Parathyroid adenoma (tissue), 2 donors: ENCODE data around the gene MEIS1.

Experiments used
- H2AFZ ChIP-seq: fragments of 300-600 bp; sonication (generic); one replicate; pipeline ENCODE4 v1.7.0; 2017; ENCODE audit warnings: antibody characterized with exemption, mild to moderate bottlenecking
- H3K27ac ChIP-seq: fragments of 300-600 bp; sonication (generic); one replicate; pipeline ENCODE4 v1.7.0; 2017
- H3K27me3 ChIP-seq: fragments of 300-600 bp; sonication (generic); one replicate; pipeline ENCODE4 v1.7.0; 2017; ENCODE audit warnings: low read length; ENCODE audit not compliant: control insufficient read depth, insufficient read depth
- H3K36me3 ChIP-seq: fragments of 300-600 bp; sonication (generic); one replicate; pipeline ENCODE4 v1.7.0; 2017; ENCODE audit warnings: low read length; ENCODE audit not compliant: control insufficient read depth, insufficient read depth
- H3K4me1 ChIP-seq: fragments of 300-600 bp; sonication (generic); one replicate; pipeline ENCODE4 v1.7.0; 2017; ENCODE audit warnings: control low read depth
- H3K4me2 ChIP-seq: fragments of 300-600 bp; sonication (generic); one replicate; pipeline ENCODE4 v1.7.0; 2017; ENCODE audit warnings: low read length
- H3K4me3 ChIP-seq: fragments of 300-600 bp; sonication (generic); one replicate; pipeline ENCODE4 v1.7.0; 2017; ENCODE audit warnings: low read depth, low read length
- H3K79me2 ChIP-seq: fragments of 300-600 bp; sonication (generic); one replicate; pipeline ENCODE4 v1.7.0; 2017; ENCODE audit warnings: control low read depth
- H3K9ac ChIP-seq: fragments of 300-600 bp; sonication (generic); one replicate; pipeline ENCODE4 v1.7.0; 2017; ENCODE audit warnings: mild to moderate bottlenecking
- H3K9me3 ChIP-seq: fragments of 300-600 bp; sonication (generic); one replicate; pipeline ENCODE4 v1.7.0; 2017; ENCODE audit warnings: low read length; ENCODE audit not compliant: control insufficient read depth
- TF ChIP-seq, protein P1 (sequence below): fragments of 300-600 bp; sonication (generic); IDR thresholded peaks from one replicate; pipeline ENCODE4 v1.7.0; 2017; ENCODE audit warnings: antibody characterized with exemption, mild to moderate bottlenecking
- donor health status: primary hyperparathyroidism.

The MEIS1 gene

DNA sequence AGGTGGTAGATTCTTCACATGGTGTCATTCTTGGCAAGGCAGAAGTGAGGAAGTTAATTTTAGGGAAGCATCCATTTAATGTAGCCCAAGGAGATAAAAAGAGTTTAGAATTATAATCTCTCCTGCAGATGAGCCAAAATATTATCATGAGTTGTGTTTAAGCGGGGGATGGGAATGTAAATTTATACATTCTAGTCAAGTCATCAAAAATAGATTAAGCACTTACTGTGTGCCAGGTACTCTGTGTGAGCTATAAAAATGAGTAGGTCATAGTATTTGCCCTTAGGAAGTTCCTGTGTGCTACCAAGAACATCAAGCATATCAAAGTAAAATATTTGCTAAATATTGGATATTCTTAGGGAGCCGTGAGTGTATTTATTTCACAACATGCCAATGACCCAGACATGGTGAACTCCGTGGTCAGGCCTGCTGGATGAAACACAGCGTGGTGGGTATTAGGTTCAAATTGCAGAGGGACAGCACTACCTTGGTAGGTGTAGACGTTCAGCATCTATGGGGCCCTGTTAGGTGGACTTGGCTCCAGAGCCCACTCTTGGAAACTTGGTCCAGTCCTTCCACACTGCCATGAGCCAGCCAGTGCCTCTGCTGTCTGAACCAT, 37.4 kb downstream of the MEIS1 start:
- Histone ChIP-seq H3K36me3 (no peaks in the 10 kb centered on the region), H3K4me2 (no peak overlapping the region), H3K9ac (no peak overlapping the region), H3K4me1 (peaks cover 3% of the 10 kb centered on the region), H3K79me2 (no peaks in the 10 kb centered on the region), H3K4me3 (no peak overlapping the region), H2AFZ (no peak overlapping the region), H3K9me3 (no peaks in the 10 kb centered on the region), H3K27me3 (no peaks in the 10 kb centered on the region), H3K27ac (no peak overlapping the region)
- TF ChIP-seq, protein P1, sequence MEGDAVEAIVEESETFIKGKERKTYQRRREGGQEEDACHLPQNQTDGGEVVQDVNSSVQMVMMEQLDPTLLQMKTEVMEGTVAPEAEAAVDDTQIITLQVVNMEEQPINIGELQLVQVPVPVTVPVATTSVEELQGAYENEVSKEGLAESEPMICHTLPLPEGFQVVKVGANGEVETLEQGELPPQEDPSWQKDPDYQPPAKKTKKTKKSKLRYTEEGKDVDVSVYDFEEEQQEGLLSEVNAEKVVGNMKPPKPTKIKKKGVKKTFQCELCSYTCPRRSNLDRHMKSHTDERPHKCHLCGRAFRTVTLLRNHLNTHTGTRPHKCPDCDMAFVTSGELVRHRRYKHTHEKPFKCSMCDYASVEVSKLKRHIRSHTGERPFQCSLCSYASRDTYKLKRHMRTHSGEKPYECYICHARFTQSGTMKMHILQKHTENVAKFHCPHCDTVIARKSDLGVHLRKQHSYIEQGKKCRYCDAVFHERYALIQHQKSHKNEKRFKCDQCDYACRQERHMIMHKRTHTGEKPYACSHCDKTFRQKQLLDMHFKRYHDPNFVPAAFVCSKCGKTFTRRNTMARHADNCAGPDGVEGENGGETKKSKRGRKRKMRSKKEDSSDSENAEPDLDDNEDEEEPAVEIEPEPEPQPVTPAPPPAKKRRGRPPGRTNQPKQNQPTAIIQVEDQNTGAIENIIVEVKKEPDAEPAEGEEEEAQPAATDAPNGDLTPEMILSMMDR, result no peak

DNA sequence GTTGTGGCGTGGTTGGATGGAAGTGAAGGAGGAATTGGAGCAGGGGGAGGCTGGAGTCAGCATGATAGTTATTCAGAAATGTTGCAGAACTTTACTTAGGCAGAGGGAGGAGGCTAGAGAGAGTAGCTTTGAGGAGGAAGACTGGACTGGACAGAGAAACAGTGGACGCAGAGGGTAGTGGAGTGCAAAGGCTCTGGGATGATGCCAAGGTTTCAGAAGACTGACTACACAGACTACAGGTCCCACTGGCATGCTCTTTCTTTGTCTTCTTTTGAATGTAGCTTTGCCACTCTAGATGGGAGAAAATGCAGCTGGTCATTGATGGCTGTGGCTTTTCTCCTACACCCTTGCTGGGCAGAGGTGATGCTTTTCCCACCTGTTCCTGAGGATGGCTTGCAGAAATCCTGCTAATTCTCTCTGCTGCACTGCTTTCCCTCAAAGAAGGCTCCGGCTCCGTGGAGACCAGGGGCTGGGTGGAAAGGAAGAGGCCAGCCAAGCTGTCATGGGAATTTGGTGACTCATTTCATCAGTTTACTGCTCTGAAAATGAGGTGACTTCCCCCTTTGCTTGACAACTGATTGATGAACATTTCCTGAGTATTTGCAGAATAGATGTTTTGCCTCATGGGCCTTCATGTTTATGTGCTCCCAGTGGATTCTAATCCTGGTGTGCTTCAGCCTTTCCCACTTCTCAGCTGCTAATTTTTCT, 42.4 kb downstream of the MEIS1 start:
- Histone ChIP-seq H3K9me3 (no peaks in the 10 kb centered on the region), H3K4me1 (no peaks in the 10 kb centered on the region), H3K36me3 (no peaks in the 10 kb centered on the region), H3K9ac (no peak overlapping the region), H2AFZ (no peak overlapping the region), H3K4me3 (no peak overlapping the region), H3K27ac (no peak overlapping the region), H3K27me3 (no peaks in the 10 kb centered on the region), H3K4me2 (no peak overlapping the region), H3K79me2 (no peaks in the 10 kb centered on the region)
- TF ChIP-seq, protein P1, result no peak

DNA sequence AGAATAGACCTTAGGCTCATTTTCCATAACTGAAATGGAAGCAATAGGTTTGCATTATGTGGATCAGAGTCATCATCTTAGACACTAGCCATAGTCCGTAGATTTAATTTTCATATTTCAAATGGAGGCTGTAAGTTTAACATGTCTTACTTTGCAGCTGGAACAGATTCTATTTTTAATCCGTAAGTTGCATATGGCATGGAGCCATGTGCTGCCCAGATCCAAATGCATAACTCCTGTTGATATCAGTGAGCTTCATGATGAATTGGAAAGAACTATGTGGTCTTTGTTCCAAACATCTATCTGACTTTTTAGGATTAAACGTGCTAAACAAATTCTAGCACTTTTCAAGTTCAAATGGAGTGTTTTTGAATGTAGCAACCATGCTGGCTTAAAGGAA, 43.4 kb downstream of the MEIS1 start:
- no peaks in the 10 kb centered on the region for H3K4me1 ChIP-seq
- H3K9me3 ChIP-seq, result no peaks in the 10 kb centered on the region
- no peaks in the 10 kb centered on the region for H3K79me2 ChIP-seq
- TF ChIP-seq, protein P1, result no peak
- no peak overlapping the region for H3K4me3 ChIP-seq
- no peaks in the 10 kb centered on the region for H3K36me3 ChIP-seq
- no peak overlapping the region for H3K4me2 ChIP-seq
- no peaks in the 10 kb centered on the region for H3K27me3 ChIP-seq
- H2AFZ ChIP-seq, result no peak overlapping the region
- no peak overlapping the region for H3K9ac ChIP-seq
- H3K27ac ChIP-seq, result no peak overlapping the region

DNA sequence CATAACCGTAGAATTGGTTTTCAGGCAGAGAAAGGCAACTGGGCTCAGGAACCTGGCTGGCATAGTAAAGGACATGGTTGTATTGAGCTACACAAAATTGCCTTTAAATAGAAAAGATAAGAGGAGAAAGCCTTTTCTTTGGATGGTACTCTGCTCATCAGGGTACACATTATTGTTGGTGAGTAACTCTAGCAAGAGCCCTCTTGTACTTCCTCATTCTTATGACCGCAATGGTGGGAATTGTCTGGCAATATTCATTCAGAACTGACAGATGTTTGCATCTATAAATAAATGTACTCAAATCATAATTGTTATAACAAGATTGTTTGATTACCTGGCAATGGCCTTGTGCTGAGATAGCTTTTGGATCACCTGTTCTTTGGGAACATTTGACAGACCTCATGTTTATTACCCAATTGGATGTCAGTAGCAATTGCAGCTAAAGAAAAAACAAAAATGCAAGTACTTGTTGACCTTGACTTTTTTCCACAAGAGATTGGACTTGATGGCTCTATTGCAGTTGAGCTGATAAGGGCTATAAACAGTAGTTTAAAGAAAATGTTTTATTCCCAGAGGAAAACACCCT, 43.9 kb downstream of the MEIS1 start:
- TF ChIP-seq, protein P1, result no peak
- Histone ChIP-seq H3K4me1 (no peaks in the 10 kb centered on the region), H3K9ac (no peak overlapping the region), H3K9me3 (no peaks in the 10 kb centered on the region), H3K27ac (no peak overlapping the region), H3K79me2 (no peaks in the 10 kb centered on the region), H2AFZ (no peak overlapping the region), H3K4me3 (no peak overlapping the region), H3K4me2 (no peak overlapping the region), H3K27me3 (no peaks in the 10 kb centered on the region), H3K36me3 (no peaks in the 10 kb centered on the region)
